ENCODE results near the gene GP5. TPM values are rescaled to one million over a fixed set of nuclear protein-coding genes. Genes with fewer than 3 reads are reported as not detected.

GP5 gene
- total RNA-seq, 1 donor from 2014 or later: 0.11 TPM

- no peaks in the 10 kb centered on the region for H3K27me3 ChIP-seq
- no peaks in the 10 kb centered on the region for H3K36me3 ChIP-seq
- DNase-seq (ENCODE audit: low spot score in 2 of 2): peak in 1 of 2 donors; percentile 56
- H3K27ac ChIP-seq: no peak overlapping the region
- no peaks in the 10 kb centered on the region for H3K4me1 ChIP-seq
- no peaks in the 10 kb centered on the region for H3K9me3 ChIP-seq
- intact Hi-C loops (cut with DNase I): no loop called here
- TF ChIP-seq CTCF (IDR thresholded peaks at IDR 0.05): no peak
- H3K4me3 ChIP-seq: no peak overlapping the region
These were observed 16.7 kb downstream of the GP5 start for GRCh38 chr3:194382196-194382891.

- peak in 1 of 2 donors; percentile 45 for DNase-seq (ENCODE audit: low spot score in 2 of 2)
- intact Hi-C loops (cut with DNase I): no loop called here
- Histone ChIP-seq H3K27me3 (no peaks in the 10 kb centered on the region), H3K27ac (no peak overlapping the region), H3K36me3 (no peaks in the 10 kb centered on the region), H3K9me3 (no peaks in the 10 kb centered on the region), H3K4me1 (no peaks in the 10 kb centered on the region), H3K4me3 (no peak overlapping the region)
- TF ChIP-seq CTCF (IDR thresholded peaks at IDR 0.05): no peak
These were observed 17.6 kb downstream of the GP5 start for GRCh38 chr3:194381460-194381875.

GRCh38 chr3:194380326-194380725 lies 18.7 kb downstream of the GP5 start:
- no peak for TF ChIP-seq CTCF (IDR thresholded peaks at IDR 0.05)
- Histone ChIP-seq H3K4me1 (no peaks in the 10 kb centered on the region), H3K4me3 (no peak overlapping the region), H3K9me3 (no peaks in the 10 kb centered on the region), H3K27ac (no peak overlapping the region), H3K36me3 (no peaks in the 10 kb centered on the region), H3K27me3 (no peaks in the 10 kb centered on the region)
- no peak for DNase-seq (ENCODE audit: low spot score in 2 of 2)
- intact Hi-C loops (cut with DNase I): no loop called here

GRCh38 chr3:194379651-194380050 lies 19.4 kb downstream of the GP5 start:
- Histone ChIP-seq H3K27ac (no peak overlapping the region), H3K4me3 (no peak overlapping the region), H3K4me1 (no peaks in the 10 kb centered on the region), H3K36me3 (no peaks in the 10 kb centered on the region), H3K27me3 (no peaks in the 10 kb centered on the region), H3K9me3 (no peaks in the 10 kb centered on the region)
- intact Hi-C loops (cut with DNase I): no loop called here
- TF ChIP-seq CTCF (IDR thresholded peaks at IDR 0.05): no peak
- DNase-seq (ENCODE audit: low spot score in 2 of 2): peak in 1 of 2 donors; percentile 16

- DNase-seq (ENCODE audit: low spot score in 2 of 2): peak in 1 of 2 donors; percentile 5
- intact Hi-C loops (cut with DNase I): no loop called here
These were observed 19.8 kb downstream of the GP5 start for GRCh38 chr3:194379231-194379630.

More at GRCh38 chr3:194379231-194379630, 19.8 kb downstream of the GP5 start:
- H3K36me3 ChIP-seq: no peaks in the 10 kb centered on the region
- H3K4me1 ChIP-seq: no peaks in the 10 kb centered on the region
- no peaks in the 10 kb centered on the region for H3K9me3 ChIP-seq
- no peaks in the 10 kb centered on the region for H3K27me3 ChIP-seq
- TF ChIP-seq CTCF (IDR thresholded peaks at IDR 0.05): no peak
- H3K27ac ChIP-seq: no peak overlapping the region
- H3K4me3 ChIP-seq: no peak overlapping the region

Data from ascending aorta (tissue), 2 donors.